Kidney (tissue), 14 donors: ENCODE results near the gene ADCYAP1R1. TPM values are rescaled to one million over a fixed set of nuclear protein-coding genes. Genes with fewer than 3 reads are reported as not detected.

Experiments
- DNase-seq, 5 donors: peaks; one replicate each; pipeline ENCODE4 v3.0.0-alpha.2; 2013 to 2020
- FAIRE-seq: peaks from 2 replicates; lab custom pipeline; 2012; peaks lifted over from hg19 to GRCh38; lab: Jason Lieb, UNC
- H3K27ac ChIP-seq, 2 donors: one replicate each; pipeline ENCODE4 v1.7.0; 2013; ENCODE audit warnings: low read depth in 2 of 2, low read length in 2 of 2, inconsistent platforms in 1 of 2
- H3K27me3 ChIP-seq: one replicate; pipeline ENCODE4 v1.7.1; 2013; ENCODE audit warnings: low read length, inconsistent platforms; ENCODE audit not compliant: control insufficient read depth, insufficient read depth
- H3K36me3 ChIP-seq, 3 donors: one replicate each; pipeline versions ENCODE4 v1.7.0 to v1.7.1; 2013; ENCODE audit warnings: low read length in 3 of 3, control low read depth in 1 of 3, inconsistent platforms in 1 of 3; ENCODE audit not compliant: insufficient read depth in 3 of 3, control insufficient read depth in 2 of 3
- H3K4me1 ChIP-seq, 3 donors: one replicate each; pipeline versions ENCODE4 v1.7.0 to v1.7.1; 2013; ENCODE audit warnings: low read length in 3 of 3, inconsistent platforms in 1 of 3, low read depth in 1 of 3; ENCODE audit not compliant: control insufficient read depth in 2 of 3, insufficient read depth in 2 of 3
- H3K4me3 ChIP-seq, 3 donors: one replicate each; pipeline versions ENCODE4 v1.7.0 to v1.8.1; 2013; ENCODE audit warnings: low read length in 3 of 3, control low read depth in 1 of 3, inconsistent platforms in 1 of 3
- H3K9ac ChIP-seq, 3 donors: one replicate each; pipeline versions ENCODE4 v1.7.0 to v1.7.1; 2013; ENCODE audit warnings: low read length in 3 of 3, control low read depth in 1 of 3, inconsistent platforms in 1 of 3
- H3K9me3 ChIP-seq, 3 donors: one replicate each; pipeline versions ENCODE4 v1.7.0 to v1.7.1; 2013; ENCODE audit warnings: low read length in 3 of 3, control low read depth in 1 of 3, inconsistent platforms in 1 of 3; ENCODE audit not compliant: control insufficient read depth in 2 of 3, insufficient read depth in 1 of 3
- CTCF ChIP-seq: IDR thresholded peaks from 3 replicates; pipeline ENCODE4 v1.5.1; 2012; ENCODE audit warnings: mild to moderate bottlenecking, moderate library complexity, borderline replicate concordance; ENCODE audit not compliant: insufficient read depth; ENCODE audit errors: extremely low read depth
- intact Hi-C: fragments of 100-400 bp; cut with DNase I; formaldehyde crosslinking; loops from one replicate; pipeline ENCODE4 v1.11.1; 2022
- polyA plus RNA-seq: library from polyadenylated mRNA; stranded (reverse); fragments of 350-450 nt; fragmentation: Illumina TruSeq; extraction: RNeasy Lipid Tissue Mini Kit (QIAGEN cat#74804); gene quantifications from one replicate; pipeline ENCODE4 v1.2.3, GENCODE V29; 2014; ENCODE audit warnings: low read depth, low replicate concordance; ENCODE audit not compliant: insufficient read depth
- total RNA-seq: library from RNA; stranded (reverse); fragmentation: NEBNext Ultra II Directional; extraction: Animal tissue kit (Norgen Biotek cat#: 25700); gene quantifications from one replicate; pipeline ENCODE4 v1.2.1, GENCODE V29; 2021
- donor health status: control.
- donor health status: control.
- donor health status: control.
- donor health status: control.
- donor health status: control.
- donor health status: DM: yes; HTN: yes; CAD: no.
- donor health status: Normal renal cell carcinoma (clear cell type).

Gene ADCYAP1R1
- total and polyA plus RNA-seq, 2 donors from 2014 or later, result not detected

- peak in 3 of 5 donors; percentile 8 to 34 (median 24) for DNase-seq
- intact Hi-C loops, result no loop called here
These were observed 35.0 kb upstream of the ADCYAP1R1 start for GRCh38 chr7:31017032-31017675.

GRCh38 chr7:31017721-31018120, 34.4 kb upstream of the ADCYAP1R1 start:
- Histone ChIP-seq H3K9ac (no peak overlapping the region), H3K36me3 (no peaks in the 10 kb centered on the region), H3K4me1 (no peaks in the 10 kb centered on the region), H3K4me3 (no peak overlapping the region), H3K27ac (no peak overlapping the region), H3K27me3 (no peaks in the 10 kb centered on the region), H3K9me3 (no peaks in the 10 kb centered on the region)
- DNase-seq, result no peak
- FAIRE-seq, result no peak
- intact Hi-C loops, result no loop called here
- TF ChIP-seq CTCF, result no peak

More at GRCh38 chr7:31017032-31017675, 35.0 kb upstream of the ADCYAP1R1 start:
- Histone ChIP-seq H3K36me3 (no peaks in the 10 kb centered on the region), H3K27ac (no peak overlapping the region), H3K9ac (no peak overlapping the region), H3K4me3 (no peak overlapping the region), H3K9me3 (no peaks in the 10 kb centered on the region), H3K4me1 (no peaks in the 10 kb centered on the region), H3K27me3 (no peaks in the 10 kb centered on the region)
- no peak for FAIRE-seq
- TF ChIP-seq CTCF, result no peak

GRCh38 chr7:31019509-31019908, 32.6 kb upstream of the ADCYAP1R1 start:
- Histone ChIP-seq H3K9ac (no peak overlapping the region), H3K4me1 (no peaks in the 10 kb centered on the region), H3K36me3 (no peaks in the 10 kb centered on the region), H3K9me3 (no peaks in the 10 kb centered on the region), H3K4me3 (no peak overlapping the region), H3K27ac (no peak overlapping the region), H3K27me3 (no peaks in the 10 kb centered on the region)
- DNase-seq (no peak), FAIRE-seq (no peak)
- intact Hi-C loops, result no loop called here
- TF ChIP-seq CTCF, result no peak
